Cardiac fibroblast (primary cell): Measurements from ENCODE around the gene UST.
"Not testable (repeated sequence)": the region's sequence is repeated elsewhere in the genome, so short reads cannot be mapped to it uniquely, and the experiment has no call there.

Experiments
- DNase-seq, 2 donors: peaks; one replicate each; pipeline versions ENCODE4 v3.0.0 to v3.0.0-alpha.2; 2010; ENCODE audit warnings: low read depth in 2 of 2
- H3K4me3 ChIP-seq, 2 donors: replicated peaks in 1 of 2; 1 replicate in 1 of 2; 2 replicates in 1 of 2; pipeline ENCODE4 v1.5.1; 2011; ENCODE audit warnings: low read depth in 2 of 2, low read length in 2 of 2, mild to moderate bottlenecking in 2 of 2, moderate library complexity in 1 of 2
- CTCF ChIP-seq: IDR thresholded peaks from one replicate; pipeline ENCODE4 v1.5.1; 2011; ENCODE audit warnings: low read depth, mild to moderate bottlenecking, low read length, inconsistent platforms

Gene UST

GRCh38 chr6:148745926-148746325 is 904 bp upstream of the UST start:
- no peak for DNase-seq
- H3K4me3 ChIP-seq: peak overlapping the region; percentile 69 to 92
- TF ChIP-seq CTCF: no peak

DNA sequence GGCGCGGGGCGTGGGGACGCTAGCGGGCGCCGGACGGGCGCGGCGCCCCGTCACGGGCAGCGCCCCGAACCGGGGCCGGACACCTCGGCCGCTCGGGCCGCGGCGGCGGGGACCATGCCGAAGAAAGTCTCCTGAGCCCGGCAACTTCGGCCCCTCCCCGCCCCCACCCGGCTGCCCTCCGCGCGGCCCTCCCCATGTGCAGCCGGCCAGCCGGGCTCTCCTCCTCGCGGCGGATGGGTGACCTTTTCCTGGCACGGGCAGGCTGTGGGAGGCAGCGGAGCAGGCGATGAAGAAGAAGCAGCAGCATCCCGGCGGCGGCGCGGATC is 278 bp downstream of the UST start:
- no peak for TF ChIP-seq CTCF
- peak; percentile 46 to 71 for DNase-seq
- H3K4me3 ChIP-seq: peak overlapping the region; percentile 69 to 92

- DNase-seq: peak; percentile 38 to 46
Observed at GRCh38 chr6:148747471-148748165, 788 bp downstream of the UST start.

GRCh38 chr6:148749674-148750073 is 2.8 kb downstream of the UST start:
- H3K4me3 ChIP-seq: no peak overlapping the region
- TF ChIP-seq CTCF: no peak
- DNase-seq: no peak

More at GRCh38 chr6:148747471-148748165, 788 bp downstream of the UST start:
- no peak for TF ChIP-seq CTCF
- peak overlapping the region; percentile 69 to 92 for H3K4me3 ChIP-seq

- no peak overlapping the region for H3K4me3 ChIP-seq
- peak; percentile 61 to 72 for DNase-seq
- TF ChIP-seq CTCF: no peak
Observed at GRCh38 chr6:148750838-148751792, 4.3 kb downstream of the UST start.

DNA sequence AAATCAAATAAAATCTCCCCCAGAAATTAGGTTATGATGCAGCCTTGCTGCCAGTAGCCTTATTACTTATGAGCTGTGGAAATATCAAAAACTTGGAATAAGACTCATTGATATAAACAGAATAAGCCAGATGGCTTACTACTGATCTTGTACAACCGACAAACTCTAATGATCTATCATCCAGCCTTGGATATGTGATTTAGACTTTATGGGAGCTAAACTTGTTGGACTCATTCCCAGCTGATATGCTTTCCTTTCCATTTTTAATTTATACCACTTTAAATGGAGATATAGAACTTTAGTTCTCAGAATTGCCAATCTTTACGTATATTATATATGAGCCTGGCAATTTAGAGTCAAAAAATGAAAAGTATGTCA is 5.0 kb downstream of the UST start:
- no peak for DNase-seq
- H3K4me3 ChIP-seq: no peak overlapping the region
- no peak for TF ChIP-seq CTCF

- H3K4me3 ChIP-seq, DNase-seq: not testable (repeated sequence)
Observed at GRCh38 chr6:148755379-148755778, 8.5 kb downstream of the UST start.
